Measurements from ENCODE around the gene NEDD4. TPM values are rescaled to one million over a fixed set of nuclear protein-coding genes. Genes with fewer than 3 reads are reported as not detected.
"Not testable (repeated sequence)": the region's sequence is repeated elsewhere in the genome, so short reads cannot be mapped to it uniquely, and the experiment has no call there.

The NEDD4 gene
- total and polyA plus RNA-seq, 10 of the 15 experiments (the other 5 are each of a cell fraction or from before 2014, with no cell fraction given) = 1.3 to 7.7 (median 4.4) TPM

GRCh38 chr15:55853134-55853533 is 140.3 kb downstream of the NEDD4 start (continued):
- no peak for TF ChIP-seq MXI1 (IDR thresholded peaks at IDR 0.05; ENCODE audit: low read depth, low read length)
- no peak for TF ChIP-seq IKZF2 (IDR thresholded peaks at IDR 0.05)
- no peak for TF ChIP-seq CBFB (IDR thresholded peaks at IDR 0.05; ENCODE audit: low read depth)
- no peak for TF ChIP-seq SRF (IDR thresholded peaks at IDR 0.05; ENCODE audit: low read depth in 2 of 2, low read length in 2 of 2)
- no peak for TF ChIP-seq EP300 (IDR thresholded peaks at IDR 0.05; ENCODE audit: borderline replicate concordance in 1 of 2, control insufficient read depth in 1 of 2, low read depth in 2 of 2, low read length in 2 of 2)
- TF ChIP-seq FOXM1 (IDR thresholded peaks at IDR 0.05; ENCODE audit: low read depth, low read length) = no peak

- WGBS (ENCODE audit: insufficient coverage, insufficient replicate concordance, low lambda C conversion rate, missing lambda C conversion rate) = 51% methylated on average over 5 of the region's 5 CpGs
- Histone ChIP-seq H3K9me3 (replicated peaks; ENCODE audit: control insufficient read depth, insufficient read depth, low read length) (no peaks in the 10 kb centered on the region), H3K9ac (ENCODE audit: control insufficient read depth, insufficient read depth, low read length) (no peak overlapping the region), H4K20me1 (ENCODE audit: control insufficient read depth, insufficient read depth) (no peaks in the 10 kb centered on the region), H2AFZ (ENCODE audit: control insufficient read depth, low read depth, low read length) (peak overlapping the region; percentile 11; the same call in 1 of the 2 replicates), H3K27ac (ENCODE audit: control insufficient read depth, insufficient read depth) (no peak overlapping the region), H3K79me2 (ENCODE audit: control insufficient read depth, insufficient read depth, low read length) (no peaks in the 10 kb centered on the region), H3K27me3 (replicated peaks in 1 of 2; ENCODE audit: control insufficient read depth in 2 of 2, insufficient read depth in 2 of 2, low read length in 1 of 2) (no peaks in the 10 kb centered on the region), H3K4me3 (no peak overlapping the region), H3K4me2 (ENCODE audit: control insufficient read depth, insufficient read depth) (no peak overlapping the region), H3K36me3 (ENCODE audit: control insufficient read depth in 2 of 2, insufficient read depth in 2 of 2, low read length in 1 of 2) (no peaks in the 10 kb centered on the region), H3K4me1 (ENCODE audit: control insufficient read depth, insufficient read depth, low read length) (no peaks in the 10 kb centered on the region)
- POLR2A ChIA-PET = no interaction called here
- intact Hi-C loops (cut with micrococcal nuclease; ENCODE audit: unreplicated experiment) = loop anchor here (1.0 to 10.0 kb wide), 3 partner anchors 59 to 321 kb away; no protein-coding TSS in a partner anchor
- ATAC-seq = peak; percentile 82
- RAD21 ChIA-PET (ENCODE audit: unreplicated experiment) = interaction anchor here (0.7 to 2.9 kb wide), 5 partner anchors 44 to 319 kb away, joined by 3 to 15 read pairs (median 3); no protein-coding TSS in a partner anchor
- DNase-seq (ENCODE audit: low read depth, low spot score) = peak; percentile 35
- in situ Hi-C loops (cut with MboI) = loop anchor here (5.0 kb wide), 1 partner anchor 199 kb away; no protein-coding TSS in a partner anchor
- no TSS peak for BruUV-seq (replicated peaks)
- FAIRE-seq = peak; percentile 98
- CTCF ChIA-PET = interaction anchor here (0.5 to 2.1 kb wide), 21 partner anchors 11 to 583 kb away, joined by 3 to 24 read pairs (median 4); no protein-coding TSS in a partner anchor
- SMC1A ChIA-PET (ENCODE audit: uncharacterized antibody, unreplicated experiment) = interaction anchor here (1.0 to 1.7 kb wide), 7 partner anchors 26 to 320 kb away, joined by 3 to 12 read pairs (median 4); no protein-coding TSS in a partner anchor
- TF ChIP-seq CTCF (IDR thresholded peaks at IDR 0.05 in 2 of 3, conservative IDR thresholded peaks at IDR 0.05 in 1 of 3; ENCODE audit: control insufficient read depth in 2 of 3, extremely low read depth in 1 of 3, insufficient read depth in 1 of 3, low read depth in 3 of 3, low read length in 3 of 3) = peak; percentile 79 to 83 (median 81)
- TF ChIP-seq RAD21 (IDR thresholded peaks at IDR 0.05; ENCODE audit: insufficient read depth, low read depth, low read length) = peak; percentile 92
- peak; percentile 77; the same call in 1 of the 2 replicates for TF ChIP-seq SMC3 (IDR thresholded peaks at IDR 0.05; ENCODE audit: borderline replicate concordance, low read length)
- peak; percentile 73 for TF ChIP-seq YY1 (IDR thresholded peaks at IDR 0.05; ENCODE audit: low read depth, low read length)
- TF ChIP-seq HDAC2 (IDR thresholded peaks at IDR 0.05) = no peak
Measured at GRCh38 chr15:55846116-55846707, 147.2 kb downstream of the NEDD4 start.

- DNase-seq (ENCODE audit: low read depth, low spot score); FAIRE-seq; H3K36me3 ChIP-seq (ENCODE audit: control insufficient read depth in 2 of 2, insufficient read depth in 2 of 2, low read length in 1 of 2); H2AFZ ChIP-seq (ENCODE audit: control insufficient read depth, low read depth, low read length); H3K27ac ChIP-seq (ENCODE audit: control insufficient read depth, insufficient read depth); BruUV-seq (replicated peaks); ATAC-seq; H3K4me2 ChIP-seq (ENCODE audit: control insufficient read depth, insufficient read depth); POLR2A ChIA-PET; H3K79me2 ChIP-seq (ENCODE audit: control insufficient read depth, insufficient read depth, low read length); H3K9me3 ChIP-seq (replicated peaks; ENCODE audit: control insufficient read depth, insufficient read depth, low read length); H3K4me1 ChIP-seq (ENCODE audit: control insufficient read depth, insufficient read depth, low read length); H3K4me3 ChIP-seq; H3K27me3 ChIP-seq (replicated peaks in 1 of 2; ENCODE audit: control insufficient read depth in 2 of 2, insufficient read depth in 2 of 2, low read length in 1 of 2); H3K9ac ChIP-seq (ENCODE audit: control insufficient read depth, insufficient read depth, low read length); in situ Hi-C loops (cut with MboI); H4K20me1 ChIP-seq (ENCODE audit: control insufficient read depth, insufficient read depth): not testable (repeated sequence)
- WGBS (ENCODE audit: insufficient coverage, insufficient replicate concordance, low lambda C conversion rate, missing lambda C conversion rate) = 67% methylated on average over 4 of the region's 4 CpGs
- ChIA-PET RAD21 (ENCODE audit: unreplicated experiment) (interaction anchor here (1.1 kb wide), 1 partner anchor 319 kb away, joined by 3 read pairs; no protein-coding TSS in a partner anchor), SMC1A (ENCODE audit: uncharacterized antibody, unreplicated experiment) (interaction anchor here (1.1 kb wide), 1 partner anchor 10 kb away, joined by 3 read pairs; no protein-coding TSS in a partner anchor), CTCF (interaction anchor here (3.1 kb wide), 1 partner anchor 193 kb away, joined by 18 read pairs; no protein-coding TSS in a partner anchor)
- intact Hi-C loops (cut with micrococcal nuclease; ENCODE audit: unreplicated experiment) = loop anchor here (10.0 kb wide), 1 partner anchor 318 kb away; no protein-coding TSS in a partner anchor
Measured at GRCh38 chr15:55842897-55843296, 150.5 kb downstream of the NEDD4 start.

Data from GM12878 (cell line).